Stimulated activated CD8-positive, alpha-beta memory T cell treated with anti-CD3 and anti-CD28 coated beads, Interleukin-15, amount 100 ng/mL, for 4 hours (primary cell): ENCODE results near the gene DTX1.

Experiments
- DNase-seq, 2 donors: peaks; one replicate each; pipeline ENCODE4 v3.0.0-alpha.2; 2020; ENCODE audit warnings: low read depth in 2 of 2

DTX1 gene

DNA sequence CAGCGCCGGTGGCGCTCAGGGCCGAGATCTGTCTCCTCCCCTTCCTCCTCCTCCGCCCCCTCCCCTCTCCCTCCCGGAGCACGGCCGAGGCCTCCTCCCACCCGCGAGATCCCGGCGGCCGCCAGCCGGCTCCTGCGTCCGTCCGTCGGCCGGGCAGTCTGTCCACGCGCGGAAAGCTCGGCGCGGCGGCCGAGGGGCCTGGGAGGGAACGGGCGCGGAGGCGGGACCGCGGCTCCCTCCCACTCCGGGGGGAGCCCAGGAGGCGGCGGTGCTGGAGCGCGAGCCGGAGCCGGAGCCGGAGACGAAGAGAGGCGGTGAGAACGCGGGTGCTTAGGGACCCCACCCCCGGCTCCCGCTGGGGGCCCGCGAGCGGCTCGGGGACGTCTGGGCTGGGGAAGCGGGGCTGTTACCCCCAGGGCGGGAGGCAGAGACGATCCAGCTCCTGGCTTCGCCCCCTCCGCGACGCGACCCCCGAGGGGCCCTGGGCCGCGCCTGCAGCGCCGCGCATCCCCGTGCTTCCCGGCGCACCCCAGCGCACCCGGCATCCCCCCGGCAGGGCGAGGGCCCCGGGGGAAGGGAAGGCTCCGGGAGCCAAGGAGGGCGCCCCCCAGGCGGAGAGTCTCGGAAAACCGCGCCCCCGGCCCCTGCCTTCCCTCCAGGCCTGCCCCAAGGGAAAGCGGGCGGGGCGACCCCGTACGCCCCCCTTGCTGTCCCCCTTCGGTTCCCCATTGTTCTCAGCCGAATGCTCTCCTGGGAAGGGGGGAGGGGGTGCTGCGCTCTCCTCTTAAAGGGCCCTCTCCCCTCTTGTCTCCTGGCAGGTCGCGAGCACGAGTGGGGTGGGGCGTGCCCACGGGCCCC, at the start of gene DTX1:
Gene DTX1, plus strand, starts transcription at position 100 of the 858 bp plus-strand sequence. CDS start 1,463 bp downstream, outside the sequence.
- peak in 1 of 2 donors; percentile 12 for DNase-seq

DNA sequence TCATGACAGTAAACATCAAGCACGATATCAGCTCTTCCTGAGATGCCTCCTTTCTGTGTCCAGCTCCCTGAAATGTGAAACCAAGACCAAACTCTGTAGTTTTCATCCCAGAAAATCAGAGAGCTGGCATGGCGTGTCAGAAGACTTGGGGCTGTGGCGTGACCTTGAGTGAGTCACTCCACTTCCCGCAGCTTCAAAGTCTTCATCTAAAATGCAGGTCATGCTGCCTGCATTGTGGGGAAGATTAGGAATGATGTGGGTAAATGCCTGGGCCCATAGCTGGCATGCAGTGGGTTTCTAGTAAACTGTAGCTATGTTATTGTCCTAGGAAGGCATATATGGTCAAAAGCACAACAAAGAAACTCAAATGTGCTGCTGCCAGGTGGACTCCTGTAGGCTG, 49.4 kb upstream of the DTX1 start:
- no peak for DNase-seq

DNA sequence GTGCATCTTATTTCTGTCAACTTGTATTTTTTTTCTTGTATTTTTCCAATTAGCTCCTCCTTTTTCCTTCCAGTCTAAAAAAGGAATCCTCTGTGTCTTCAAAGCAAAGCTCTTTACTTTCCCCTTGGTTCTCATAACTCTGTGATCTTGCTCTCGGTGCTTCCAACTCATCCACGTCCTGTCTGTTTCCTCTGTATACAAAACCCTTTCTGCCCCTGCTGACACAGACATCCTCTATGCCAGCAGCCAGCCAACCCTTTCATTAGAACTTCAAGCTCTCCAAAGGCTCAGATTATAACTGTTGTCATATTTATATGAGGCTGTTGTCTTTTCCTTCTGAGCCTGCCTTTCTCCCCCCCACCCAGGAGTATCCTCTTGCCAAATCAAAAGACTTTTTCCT, 45.8 kb upstream of the DTX1 start:
- no peak for DNase-seq

DNA sequence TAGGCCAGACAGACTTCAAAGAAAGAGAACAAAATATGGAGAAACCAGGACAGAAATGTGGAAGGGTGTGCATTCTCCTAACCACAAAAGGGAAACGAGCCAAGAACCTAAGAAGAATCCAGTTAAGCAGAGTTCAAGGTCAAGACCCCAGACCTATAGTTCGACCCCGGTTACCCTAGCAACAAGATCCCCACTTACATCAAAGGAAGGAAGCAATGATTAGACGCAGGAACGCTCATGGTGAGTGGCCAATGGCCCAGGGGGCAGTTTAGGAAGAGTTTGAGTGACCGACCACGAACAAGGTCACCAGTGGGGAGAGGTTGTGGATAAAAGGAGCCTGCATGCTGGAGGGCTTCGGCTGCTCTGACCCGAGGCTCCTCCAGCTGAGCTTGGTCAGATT, 42.0 kb upstream of the DTX1 start:
- DNase-seq = no peak

DNA sequence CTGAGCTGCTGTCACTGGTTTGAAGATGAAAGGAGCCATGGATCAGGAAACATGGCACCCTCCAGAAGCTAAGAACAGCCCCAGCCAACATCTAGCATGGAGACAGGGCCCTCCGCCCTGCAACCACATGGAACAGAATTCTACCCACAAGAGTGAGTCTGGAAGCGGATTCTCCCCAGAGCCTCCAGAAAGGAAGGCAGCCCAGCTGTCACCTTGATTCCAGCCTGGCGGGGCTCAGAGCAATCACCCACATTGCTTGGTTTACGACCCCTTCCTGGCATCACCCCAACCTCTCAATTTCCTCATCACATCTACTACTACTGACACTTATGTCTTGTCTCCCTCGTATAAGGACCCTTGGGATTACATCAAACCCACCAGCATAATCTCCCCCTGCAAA, 39.7 kb upstream of the DTX1 start:
- DNase-seq = no peak

DNA sequence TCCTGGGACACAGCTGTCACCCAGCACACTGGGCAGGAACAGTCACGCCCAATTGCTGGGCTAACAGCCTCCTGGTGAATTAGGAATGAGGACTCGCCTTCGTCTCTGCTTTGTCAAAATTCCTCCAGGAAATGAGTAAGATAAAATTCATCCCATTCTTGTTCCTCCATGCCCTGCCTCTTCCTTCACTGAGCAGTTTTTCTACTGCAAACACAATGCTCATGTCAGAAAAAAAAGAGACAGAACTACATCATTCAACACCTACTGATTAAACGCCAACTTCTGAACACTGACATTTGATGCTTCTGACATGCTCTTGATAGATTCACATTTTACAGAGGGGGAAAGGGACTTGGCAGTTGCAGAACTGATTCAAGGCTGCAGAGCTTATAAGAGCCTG, 37.5 kb upstream of the DTX1 start:
- no peak for DNase-seq

DNA sequence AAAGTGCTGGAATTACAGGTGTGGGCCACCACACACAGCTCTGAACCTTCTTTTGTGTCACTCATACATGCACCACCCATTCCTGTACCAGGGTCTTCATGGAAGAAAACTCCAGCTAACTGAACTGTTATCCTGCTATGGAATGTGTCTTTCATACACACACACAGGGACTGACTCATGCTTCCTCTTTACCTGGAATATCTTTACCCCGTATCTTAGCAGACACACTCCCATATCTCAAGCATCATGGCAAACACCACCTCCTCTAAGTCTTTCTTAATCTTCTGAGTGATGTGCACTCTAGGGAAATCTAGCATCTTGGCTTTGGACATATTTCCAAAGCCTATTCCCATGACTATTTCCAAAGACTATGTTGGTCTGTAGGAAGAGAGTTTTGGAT, 35.0 kb upstream of the DTX1 start:
- DNase-seq = no peak

DNA sequence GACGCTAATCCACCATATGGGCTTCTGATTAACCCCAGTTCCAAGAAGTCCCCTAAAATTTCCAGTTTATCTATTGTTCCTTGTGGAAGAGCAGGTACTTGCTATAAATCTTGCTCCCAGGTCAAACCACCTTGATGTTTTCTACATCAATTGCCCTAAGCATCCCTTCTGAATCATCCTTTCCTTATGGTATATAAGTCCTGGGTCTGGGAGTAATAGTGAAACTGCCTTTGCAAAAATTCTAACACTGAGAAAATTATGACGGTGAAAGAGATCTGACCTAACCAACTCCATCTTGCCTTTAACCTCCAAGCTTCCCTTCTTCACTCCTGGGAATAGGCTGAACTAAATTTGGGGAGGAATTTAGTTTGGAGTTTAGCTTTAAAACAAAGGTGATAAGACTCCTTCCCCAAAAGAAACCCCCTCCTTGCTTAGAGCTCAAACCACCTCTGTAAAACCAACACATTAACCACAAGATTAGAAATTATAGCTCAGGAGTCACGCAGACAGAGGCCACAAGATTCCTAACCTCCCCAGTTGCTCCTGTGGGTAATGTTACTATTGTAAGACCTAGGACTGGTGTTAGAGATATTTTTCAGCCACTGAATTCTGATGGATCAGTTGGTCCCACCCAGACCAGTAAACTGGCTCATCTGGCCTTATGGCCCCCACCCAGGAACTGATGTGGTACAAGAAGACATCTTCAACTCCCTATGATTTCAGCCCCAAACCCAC, 33.8 kb upstream of the DTX1 start:
- DNase-seq = no peak

DNA sequence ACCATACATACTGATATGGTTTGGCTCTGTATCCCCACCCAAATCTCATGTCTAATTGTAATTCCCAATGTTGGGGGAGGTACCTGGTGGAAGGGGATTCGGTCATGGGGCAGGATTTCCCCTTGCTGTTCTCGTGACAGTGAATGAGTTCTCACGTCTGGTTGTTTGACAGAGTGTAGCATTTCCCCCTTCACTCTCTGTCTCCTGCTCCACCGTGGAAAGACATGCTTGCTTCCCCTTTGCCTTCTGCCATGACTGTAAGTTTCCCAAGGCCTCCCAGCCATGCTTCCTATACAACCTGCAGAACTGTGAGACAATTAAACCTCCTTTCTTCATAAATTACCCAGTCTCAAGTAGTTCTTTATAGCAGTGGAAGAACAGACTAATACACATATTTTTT, 28.8 kb upstream of the DTX1 start:
- DNase-seq = no peak

DNA sequence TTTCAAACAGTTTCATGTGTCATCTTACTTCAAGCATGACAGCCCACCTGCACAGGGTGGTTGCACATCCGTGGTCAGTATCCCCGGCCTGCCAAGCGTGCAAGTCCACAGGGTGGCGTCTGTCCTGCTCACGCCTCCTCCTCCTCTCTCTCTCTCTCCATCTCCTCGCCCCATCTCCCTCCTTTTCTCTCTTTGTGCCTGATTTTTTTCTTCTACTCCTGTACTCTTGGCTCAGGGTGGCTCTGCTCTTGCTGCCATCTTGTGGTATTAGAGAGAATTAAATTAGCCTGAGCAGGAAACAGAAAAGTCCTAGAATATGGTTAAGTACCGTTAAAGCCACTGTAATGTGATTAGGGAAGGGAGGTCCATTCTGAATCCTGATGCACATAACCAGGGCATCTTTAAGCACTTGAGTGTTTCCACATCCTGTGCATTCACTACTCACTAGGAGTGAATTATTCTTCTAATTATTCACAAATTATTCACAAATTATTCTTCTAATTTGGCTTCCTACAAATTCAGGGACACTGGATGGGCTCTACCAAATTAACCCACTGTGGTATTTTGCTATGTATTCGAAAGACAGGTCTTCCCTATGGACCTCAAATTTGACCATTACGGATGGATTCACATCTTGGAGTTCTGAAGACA, 25.5 kb upstream of the DTX1 start:
- no peak for DNase-seq

DNA sequence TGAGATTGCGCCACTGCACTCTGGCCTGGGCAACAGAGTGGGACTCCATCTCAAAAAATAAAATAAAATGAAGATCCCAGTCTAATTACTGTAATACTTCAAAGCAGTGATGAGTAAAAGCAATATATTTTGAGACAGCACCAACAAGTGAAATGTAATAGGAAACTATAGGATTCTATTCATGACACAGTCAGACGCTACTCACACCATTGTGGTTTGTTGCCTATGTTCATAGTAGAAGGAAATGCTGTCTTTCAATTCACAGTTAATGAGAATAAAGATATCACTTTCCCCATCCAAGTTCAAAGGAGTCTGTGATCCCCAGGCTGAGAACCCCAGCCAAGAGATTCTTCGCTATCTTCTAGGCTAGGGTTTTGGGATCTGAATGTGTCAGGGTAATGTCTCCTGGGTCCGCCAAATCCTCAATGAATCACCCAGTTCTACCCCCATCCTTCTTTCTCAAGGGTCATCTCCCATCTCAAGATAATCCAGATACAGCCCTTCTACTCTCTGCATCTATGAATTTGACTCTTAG, 16.6 kb upstream of the DTX1 start:
- no peak for DNase-seq

DNA sequence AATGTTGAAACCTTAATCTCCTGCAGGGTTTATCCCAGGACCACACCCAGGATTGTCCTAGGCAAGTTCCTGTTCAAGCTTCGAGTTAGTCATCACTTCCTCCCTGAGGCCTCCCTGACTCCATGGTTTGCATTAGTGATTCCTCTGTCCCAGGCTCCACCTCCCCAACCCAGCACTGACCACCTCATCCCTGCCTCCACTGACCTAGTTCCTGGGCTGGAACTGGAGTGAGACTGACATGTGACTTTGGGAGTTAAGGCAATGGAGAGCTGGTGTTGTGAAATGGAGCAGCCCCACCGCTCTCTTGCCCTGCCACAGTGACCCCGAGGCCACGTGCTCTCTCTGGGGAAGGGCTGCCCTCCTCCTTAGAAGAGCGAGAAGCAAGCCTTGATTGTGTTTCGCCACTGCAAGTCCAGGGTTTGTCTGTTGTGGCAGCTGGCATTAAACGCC, 15.8 kb upstream of the DTX1 start:
- no peak for DNase-seq

DNA sequence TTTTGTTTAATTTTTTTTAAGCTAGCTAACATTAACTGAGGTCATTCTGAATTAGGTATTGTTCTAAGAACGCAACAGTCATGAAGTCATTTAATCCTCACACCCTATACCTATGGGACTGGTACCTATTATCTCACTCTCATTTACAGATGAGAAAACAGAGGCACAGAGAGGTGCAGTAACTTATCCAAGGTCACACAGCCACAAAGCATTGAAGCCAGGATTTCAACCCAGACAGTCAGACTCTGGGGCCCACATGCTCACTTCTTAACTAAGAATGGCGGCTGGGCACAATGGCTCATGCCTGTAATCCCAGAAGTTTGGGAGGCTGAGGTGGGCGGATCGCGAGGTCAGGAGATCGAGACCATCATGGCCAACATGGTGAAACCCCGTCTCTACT, 15.0 kb upstream of the DTX1 start:
- DNase-seq = no peak

DNA sequence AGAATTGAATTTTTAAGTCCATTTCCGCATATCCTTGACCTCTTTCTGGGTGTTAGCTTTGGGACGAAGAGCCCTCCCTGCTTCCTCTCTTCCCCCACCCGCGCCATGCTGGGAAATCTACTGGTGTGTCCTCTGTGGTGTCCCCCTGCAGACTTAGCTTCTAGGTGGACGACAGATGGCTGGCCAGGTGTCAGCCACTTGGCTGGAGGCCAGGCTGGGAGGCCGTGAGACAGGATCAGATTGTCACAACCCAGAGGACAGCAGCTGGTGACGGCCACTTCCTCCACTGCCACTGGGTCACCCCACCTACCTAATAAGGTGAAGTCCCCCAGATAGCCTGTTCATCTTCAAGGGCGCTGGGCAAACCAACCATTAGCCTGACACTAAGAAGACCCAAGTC, 13.3 kb upstream of the DTX1 start:
- DNase-seq = no peak

DNA sequence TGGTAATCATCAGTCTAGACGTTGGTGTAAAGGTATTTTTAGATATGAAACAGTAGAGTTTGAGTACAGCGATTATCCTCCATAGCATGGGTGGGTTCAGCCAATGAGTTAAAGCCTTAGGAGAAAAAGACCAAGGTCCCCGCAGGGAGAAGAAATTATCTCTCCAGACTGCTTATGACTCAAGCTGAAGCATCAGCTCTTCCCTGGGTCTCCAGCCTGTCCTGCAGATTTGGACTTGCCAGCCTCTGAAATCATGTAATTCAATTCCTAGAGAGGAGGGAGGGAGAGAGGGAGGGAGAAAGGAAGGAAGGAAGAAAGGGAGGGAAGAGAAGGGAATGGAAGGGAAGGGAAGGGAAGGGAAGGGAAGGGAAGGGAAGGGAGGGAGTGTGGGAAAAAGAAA, 12.0 kb upstream of the DTX1 start:
- no peak for DNase-seq

DNA sequence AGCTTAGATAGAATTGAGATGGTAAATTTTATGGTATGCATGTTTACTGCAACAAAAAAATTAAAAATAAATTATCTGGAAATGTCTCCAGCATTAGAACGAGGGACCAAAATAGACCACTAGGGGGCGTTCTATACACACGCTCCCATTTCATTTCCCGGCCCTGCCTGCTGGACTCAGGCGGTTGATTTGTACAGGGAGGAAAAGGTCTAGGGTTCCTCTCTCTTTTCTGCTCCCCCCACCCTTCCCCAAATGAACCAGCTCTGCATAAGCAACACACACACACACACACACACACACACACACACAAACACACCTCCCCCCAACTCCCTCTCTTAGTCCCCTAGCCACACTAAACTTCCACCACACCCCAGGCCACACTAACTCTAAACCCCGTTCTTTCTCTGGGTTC, 7.8 kb upstream of the DTX1 start:
- DNase-seq = peak in 1 of 2 donors; percentile 36

DNA sequence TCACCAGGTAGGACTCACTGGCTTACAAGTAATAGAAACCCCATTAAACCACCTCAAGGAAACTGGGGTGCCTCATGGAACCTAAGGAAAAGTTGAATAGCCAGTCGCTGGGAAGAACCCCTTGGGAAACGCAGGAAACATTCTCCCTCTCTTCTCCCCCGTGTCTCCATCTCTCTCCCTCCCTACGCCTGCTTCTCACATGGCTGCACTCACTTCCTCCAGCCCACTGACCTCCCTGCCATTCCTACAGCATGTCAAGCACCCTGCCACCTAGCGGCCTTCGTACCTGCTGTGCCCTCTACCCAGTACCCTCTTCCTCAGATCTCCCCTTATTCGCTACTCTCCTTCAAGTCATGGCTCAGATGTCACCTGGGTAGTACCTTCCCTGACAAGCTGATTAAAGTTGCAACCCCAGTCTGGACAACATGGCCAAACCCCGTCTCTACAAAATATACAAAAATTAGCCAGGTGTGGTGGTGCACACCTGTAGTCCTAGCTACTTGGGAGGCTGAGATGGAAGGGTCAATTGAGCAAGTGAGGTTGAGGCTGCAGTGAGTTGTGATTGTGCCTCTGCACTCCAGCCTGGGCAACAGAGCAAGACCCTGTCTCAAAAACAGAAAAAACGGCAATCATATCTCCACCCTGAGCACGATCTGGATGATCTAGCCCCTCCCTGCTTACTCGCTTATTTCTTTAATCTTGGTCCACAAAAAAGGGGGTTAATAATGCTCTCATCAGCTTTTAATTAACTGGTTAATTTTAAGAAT, 6.4 kb upstream of the DTX1 start:
- no peak for DNase-seq

DNA sequence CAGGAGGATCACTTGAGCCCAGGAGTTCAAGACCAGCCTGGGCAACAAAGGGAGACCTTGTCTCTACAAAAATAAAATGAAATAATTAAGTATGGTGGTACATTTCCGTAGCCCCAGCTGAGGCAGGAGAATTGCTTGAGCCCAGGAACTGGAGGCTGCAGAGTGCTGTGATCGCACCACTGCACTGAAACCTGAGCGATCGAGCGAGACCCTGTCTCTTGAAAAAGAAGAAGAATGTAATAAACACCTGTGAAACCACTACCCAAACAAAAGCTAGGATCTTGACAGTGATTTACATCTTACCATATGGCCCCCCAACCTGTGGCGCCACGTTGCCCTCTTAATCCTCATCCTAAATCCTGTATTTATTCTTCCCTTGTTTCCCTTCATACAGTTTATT, 5.7 kb upstream of the DTX1 start:
- no peak for DNase-seq

DNA sequence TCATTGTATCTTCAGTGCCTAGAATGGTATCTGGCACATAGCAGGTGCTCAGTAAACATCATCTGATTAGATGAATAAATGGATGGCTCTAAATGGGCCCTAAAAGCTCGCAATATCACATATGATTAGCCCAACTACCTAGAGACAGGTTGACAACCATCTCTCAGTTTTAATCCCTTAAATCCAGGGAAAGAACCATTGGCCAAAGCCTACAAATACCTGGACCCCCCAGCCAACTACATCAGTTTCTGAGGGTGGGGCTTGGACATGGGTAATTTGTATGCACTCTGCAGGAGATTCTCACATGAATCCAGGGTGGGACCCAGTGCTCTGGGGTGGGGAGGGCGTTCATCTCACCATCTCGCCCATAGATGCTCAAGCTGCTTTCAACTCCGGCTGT, 4.8 kb upstream of the DTX1 start:
- DNase-seq = no peak

DNA sequence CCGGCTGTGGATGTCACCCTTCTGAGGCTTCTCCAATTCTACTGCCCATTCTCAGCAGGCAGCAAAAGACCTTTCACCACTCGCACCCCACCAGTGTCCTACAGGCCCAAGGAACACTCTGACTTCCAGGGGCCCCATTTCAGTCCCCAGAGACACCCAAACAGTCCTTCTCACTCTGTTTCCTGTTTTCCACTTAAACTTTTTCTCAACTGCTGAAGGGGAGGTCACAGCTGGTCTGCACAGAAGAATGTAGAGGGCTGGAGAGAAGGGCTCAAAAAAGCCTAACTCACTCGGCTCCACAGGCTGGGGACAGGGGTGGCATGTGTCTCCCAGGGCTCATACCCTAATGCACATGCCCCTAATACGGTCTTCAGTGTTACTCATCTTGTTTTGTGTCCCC, 4.2 kb upstream of the DTX1 start:
- DNase-seq = no peak

DNA sequence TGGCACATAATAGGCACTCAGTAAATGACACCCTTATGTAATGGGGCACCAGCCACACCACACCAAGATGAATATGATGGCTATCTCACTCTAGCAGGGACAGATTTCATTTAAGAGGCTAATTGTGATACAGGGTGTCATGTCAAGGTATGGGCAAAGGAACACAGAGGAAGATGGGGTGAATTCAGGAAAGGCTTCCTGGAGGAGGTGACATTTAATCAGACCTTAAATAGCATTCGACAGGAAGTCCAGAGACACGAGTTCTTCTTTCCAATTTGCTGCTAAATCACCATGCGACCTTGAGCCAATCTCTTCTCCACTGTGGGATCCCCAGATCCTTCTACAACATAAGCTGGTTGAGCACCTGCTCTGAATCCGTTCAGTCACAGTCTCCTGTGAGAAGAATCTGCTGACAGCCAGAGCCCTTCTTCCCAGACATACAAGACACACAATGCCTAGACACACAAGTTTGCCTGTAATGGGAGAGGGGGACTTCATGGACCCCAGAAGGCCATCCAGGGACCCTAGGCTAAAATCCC, 1.5 kb upstream of the DTX1 start:
- DNase-seq = no peak
